ENCODE data around the gene MTG2. TPM values are rescaled to one million over a fixed set of nuclear protein-coding genes. Genes with fewer than 3 reads are reported as not detected.
A peak's percentile ranks its signal among the peaks of the same experiment; 100 is the strongest.

MTG2 gene
- total and polyA plus RNA-seq, 2 of the 13 experiments (the other 11 are each of a cell fraction or from before 2014, with no cell fraction given), result 20.4 to 37.8 TPM

GRCh38 chr20:62139636-62140035 lies 43.2 kb upstream of the MTG2 start (continued):
- no peak for TF ChIP-seq ARNT2 (CRISPR knock-in tag; IDR thresholded peaks at IDR 0.05; ENCODE audit: low read depth)
- no peak for TF ChIP-seq TBX2 (CRISPR knock-in tag; IDR thresholded peaks at IDR 0.05; ENCODE audit: borderline replicate concordance)
- TF ChIP-seq ZNF281 (CRISPR knock-in tag; IDR thresholded peaks at IDR 0.05; ENCODE audit: borderline replicate concordance), result no peak
- TF ChIP-seq ZNF850 (CRISPR knock-in tag; conservative IDR thresholded peaks at IDR 0.05), result no peak
- no peak for TF ChIP-seq ZNF543 (CRISPR knock-in tag; IDR thresholded peaks at IDR 0.05)
- no peak for TF ChIP-seq SNAPC5 (CRISPR knock-in tag; IDR thresholded peaks at IDR 0.05; ENCODE audit: borderline replicate concordance)
- TF ChIP-seq MYC (CRISPR knock-in tag; IDR thresholded peaks at IDR 0.05; ENCODE audit: borderline replicate concordance), result 0 out of 2 replicates have a peak, but pooled peaks have one; percentile 13
- no peak for TF ChIP-seq HOXA9 (CRISPR knock-in tag; IDR thresholded peaks at IDR 0.05; ENCODE audit: borderline replicate concordance)
- no peak for TF ChIP-seq RBFOX2 (IDR thresholded peaks at IDR 0.05; ENCODE audit: low read depth, low read length)
- TF ChIP-seq AGO2 (optimal IDR thresholded peaks at IDR 0.05; ENCODE audit: low read depth, low read length), result peak; percentile 86
- TF ChIP-seq NFAT5 (CRISPR knock-in tag; IDR thresholded peaks at IDR 0.05), result no peak
- no peak for TF ChIP-seq SSRP1 (CRISPR knock-in tag; IDR thresholded peaks at IDR 0.05)
- TF ChIP-seq ZNF234 (CRISPR knock-in tag; conservative IDR thresholded peaks at IDR 0.05), result no peak
- no peak for TF ChIP-seq FOXM1 (CRISPR knock-in tag; IDR thresholded peaks at IDR 0.05)
- TF ChIP-seq ZBTB4 (CRISPR knock-in tag; IDR thresholded peaks at IDR 0.05; ENCODE audit: borderline replicate concordance), result no peak
- TF ChIP-seq NR2F2 (IDR thresholded peaks at IDR 0.05; ENCODE audit: borderline replicate concordance, low read depth), result no peak
- no peak for TF ChIP-seq ZNF260 (CRISPR knock-in tag; IDR thresholded peaks at IDR 0.05; ENCODE audit: borderline replicate concordance, low read depth)
- no peak for TF ChIP-seq TFAP4 (IDR thresholded peaks at IDR 0.05; ENCODE audit: borderline replicate concordance, low read depth)

Measured in HepG2 (cell line).